AG10803 (cell line): ENCODE results near the gene AIRE.

Experiments used
- DNase-seq: peaks from one replicate; pipeline ENCODE4 v3.0.0; 2010; ENCODE audit warnings: low read depth
- H3K4me3 ChIP-seq: 2 replicates; pipeline ENCODE4 v1.5.1; 2011; ENCODE audit warnings: mild to moderate bottlenecking, low read length, control low read depth
- TF ChIP-seq, protein P1 (sequence below): conservative IDR thresholded peaks from 2 replicates; pipeline ENCODE4 v1.5.1; 2011; ENCODE audit warnings: mild to moderate bottlenecking, low read length, control low read depth, inconsistent platforms

The AIRE gene

DNA sequence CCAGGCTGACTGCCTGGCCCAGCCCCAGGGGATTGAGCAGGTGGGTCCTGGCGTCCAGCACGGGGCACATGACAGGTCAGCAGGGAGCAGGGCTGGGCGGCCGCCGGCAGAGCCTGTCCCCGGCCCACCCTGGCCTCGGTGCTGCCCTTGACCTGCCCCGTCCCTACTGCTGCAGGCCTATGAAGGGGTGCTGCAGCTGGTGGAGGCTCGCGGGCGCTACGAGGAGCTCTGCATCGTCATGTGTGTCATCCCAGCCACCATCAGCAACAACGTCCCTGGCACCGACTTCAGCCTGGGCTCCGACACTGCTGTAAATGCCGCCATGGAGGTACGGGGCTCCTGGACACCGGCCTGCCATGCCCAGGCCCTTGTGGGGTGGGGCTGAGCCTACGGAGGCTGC, 37.9 kb downstream of the AIRE start:
- TF ChIP-seq, protein P1, sequence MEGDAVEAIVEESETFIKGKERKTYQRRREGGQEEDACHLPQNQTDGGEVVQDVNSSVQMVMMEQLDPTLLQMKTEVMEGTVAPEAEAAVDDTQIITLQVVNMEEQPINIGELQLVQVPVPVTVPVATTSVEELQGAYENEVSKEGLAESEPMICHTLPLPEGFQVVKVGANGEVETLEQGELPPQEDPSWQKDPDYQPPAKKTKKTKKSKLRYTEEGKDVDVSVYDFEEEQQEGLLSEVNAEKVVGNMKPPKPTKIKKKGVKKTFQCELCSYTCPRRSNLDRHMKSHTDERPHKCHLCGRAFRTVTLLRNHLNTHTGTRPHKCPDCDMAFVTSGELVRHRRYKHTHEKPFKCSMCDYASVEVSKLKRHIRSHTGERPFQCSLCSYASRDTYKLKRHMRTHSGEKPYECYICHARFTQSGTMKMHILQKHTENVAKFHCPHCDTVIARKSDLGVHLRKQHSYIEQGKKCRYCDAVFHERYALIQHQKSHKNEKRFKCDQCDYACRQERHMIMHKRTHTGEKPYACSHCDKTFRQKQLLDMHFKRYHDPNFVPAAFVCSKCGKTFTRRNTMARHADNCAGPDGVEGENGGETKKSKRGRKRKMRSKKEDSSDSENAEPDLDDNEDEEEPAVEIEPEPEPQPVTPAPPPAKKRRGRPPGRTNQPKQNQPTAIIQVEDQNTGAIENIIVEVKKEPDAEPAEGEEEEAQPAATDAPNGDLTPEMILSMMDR: no peak
- no peak for DNase-seq
- H3K4me3 ChIP-seq: no peak overlapping the region

DNA sequence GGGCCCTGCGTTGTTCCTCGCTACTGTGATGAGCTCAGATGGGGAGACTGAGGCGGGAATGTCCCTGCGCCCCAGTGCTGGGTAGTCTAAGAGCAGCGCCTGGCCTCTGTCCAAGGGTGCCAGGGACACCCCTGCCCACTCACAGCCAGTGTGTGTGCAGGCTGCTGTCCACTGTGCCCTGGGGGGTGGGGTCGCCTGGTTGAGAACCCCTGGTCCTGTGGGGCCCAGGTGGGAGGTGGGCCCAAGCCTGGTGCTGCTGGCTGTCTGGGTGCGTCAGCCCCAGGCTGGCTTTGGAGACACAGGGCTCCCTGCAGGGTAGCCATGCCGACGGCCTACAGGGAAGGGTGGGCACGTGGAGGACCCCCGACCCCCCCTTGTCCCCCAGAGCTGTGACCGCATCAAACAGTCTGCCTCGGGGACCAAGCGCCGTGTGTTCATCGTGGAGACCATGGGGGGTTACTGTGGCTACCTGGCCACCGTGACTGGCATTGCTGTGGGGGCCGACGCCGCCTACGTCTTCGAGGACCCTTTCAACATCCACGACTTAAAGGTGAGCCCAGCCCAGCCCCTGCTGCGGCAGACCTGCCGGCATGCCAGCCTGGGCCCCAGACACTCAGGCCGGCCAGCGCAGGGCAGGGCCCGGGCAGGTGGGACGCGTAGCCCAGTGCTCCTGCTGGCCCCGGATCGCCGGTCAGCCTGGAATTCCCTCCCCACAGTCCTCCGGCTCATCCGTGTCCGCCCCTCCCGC, 38.6 kb downstream of the AIRE start:
- TF ChIP-seq, protein P1: no peak
- DNase-seq: no peak
- no peak overlapping the region for H3K4me3 ChIP-seq

DNA sequence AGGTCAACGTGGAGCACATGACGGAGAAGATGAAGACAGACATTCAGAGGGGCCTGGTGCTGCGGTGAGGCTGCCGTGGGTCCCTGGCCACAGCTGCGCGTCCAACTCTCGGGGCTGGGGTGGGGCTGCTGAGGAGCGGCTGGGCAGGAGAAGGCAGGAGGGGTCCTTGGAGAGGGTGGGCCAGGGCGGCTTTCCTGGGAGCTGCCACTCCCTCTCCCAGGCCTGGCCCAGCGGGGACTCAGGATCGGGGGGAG, 39.1 kb downstream of the AIRE start:
- TF ChIP-seq, protein P1: no peak
- H3K4me3 ChIP-seq: no peak overlapping the region
- no peak for DNase-seq

DNA sequence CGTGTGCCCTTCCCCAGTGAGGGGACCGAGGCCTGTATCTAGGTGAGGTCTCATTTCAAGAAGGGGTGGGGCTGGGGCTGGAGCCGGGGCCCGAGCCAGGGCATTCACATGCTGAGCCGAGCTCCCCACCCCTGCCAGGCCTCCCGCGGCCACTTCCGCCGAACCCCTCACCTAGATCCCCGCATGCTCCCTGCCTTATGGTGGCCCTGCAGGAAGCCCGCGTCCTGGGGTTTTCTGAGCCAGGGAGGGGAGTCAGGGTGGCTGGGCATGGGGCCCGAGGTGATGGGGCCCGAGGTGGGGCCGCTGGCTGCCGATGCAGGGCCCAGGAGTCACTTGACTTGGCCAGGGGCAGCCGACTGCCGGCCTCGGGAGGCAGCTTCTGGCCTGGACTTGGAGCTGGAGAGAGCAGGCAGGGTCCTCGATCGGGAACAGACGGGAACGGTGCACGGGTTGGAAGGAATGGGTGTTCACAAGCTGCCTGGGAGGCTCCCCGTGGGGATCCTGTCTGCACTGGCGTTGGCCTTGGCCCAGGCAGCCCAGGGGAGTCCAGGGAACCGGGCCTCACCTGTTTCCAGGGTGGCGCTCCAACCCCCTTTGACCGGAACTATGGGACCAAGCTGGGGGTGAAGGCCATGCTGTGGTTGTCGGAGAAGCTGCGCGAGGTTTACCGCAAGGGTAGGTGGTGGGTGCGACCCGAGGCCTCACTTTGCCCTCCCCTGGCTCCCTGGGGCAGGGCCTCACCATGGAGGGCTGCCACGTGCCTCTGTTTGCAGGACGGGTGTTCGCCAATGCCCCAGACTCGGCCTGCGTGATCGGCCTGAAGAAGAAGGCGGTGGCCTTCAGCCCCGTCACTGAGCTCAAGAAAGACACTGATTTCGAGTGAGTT, 40.0 kb downstream of the AIRE start:
- DNase-seq: no peak
- TF ChIP-seq, protein P1: no peak
- no peak overlapping the region for H3K4me3 ChIP-seq

DNA sequence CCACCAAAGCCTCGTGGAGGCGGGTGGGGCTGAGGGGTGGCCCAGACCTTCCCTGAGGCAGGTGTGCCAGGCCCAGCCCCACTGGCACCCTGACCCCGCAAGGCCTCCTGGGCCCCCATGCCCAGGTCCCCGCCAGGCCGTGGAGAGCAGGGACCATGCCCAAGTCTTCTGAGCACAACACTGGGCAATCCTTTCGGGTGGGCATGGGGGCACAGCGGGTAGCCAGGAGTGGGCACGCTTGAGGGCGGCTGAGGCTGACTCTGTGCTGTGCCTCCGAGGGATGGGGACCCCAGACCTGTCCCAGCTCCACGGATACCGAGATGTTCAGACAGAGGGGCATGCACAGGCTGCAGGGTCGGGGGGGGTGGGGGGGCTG, 40.6 kb downstream of the AIRE start:
- TF ChIP-seq, protein P1: no peak
- DNase-seq: no peak
- no peak overlapping the region for H3K4me3 ChIP-seq

- DNase-seq: no peak
- TF ChIP-seq, protein P1: no peak
These were observed 41.3 kb downstream of the AIRE start for GRCh38 chr21:44326716-44327602.

More at GRCh38 chr21:44326716-44327602, 41.3 kb downstream of the AIRE start:
- H3K4me3 ChIP-seq: no peak overlapping the region
